BLaER1 (cell line): Measurements from ENCODE around the gene PLCG1.

Experiments used
- H3K27ac ChIP-seq: shearing (Covaris generic); formaldehyde crosslinking; 2 replicates; pipeline ENCODE4 v1.8.1; 2022
- H3K27me3 ChIP-seq: shearing (Covaris generic); formaldehyde crosslinking; 2 replicates; pipeline ENCODE4 v1.8.1; 2022
- H3K36me3 ChIP-seq: shearing (Covaris generic); formaldehyde crosslinking; 2 replicates; pipeline ENCODE4 v1.8.1; 2022
- H3K4me1 ChIP-seq: shearing (Covaris generic); formaldehyde crosslinking; 2 replicates; pipeline ENCODE4 v1.8.1; 2022
- H3K4me2 ChIP-seq: shearing (Covaris generic); formaldehyde crosslinking; 2 replicates; pipeline ENCODE4 v1.8.1; 2022
- H3K4me3 ChIP-seq: shearing (Covaris generic); formaldehyde crosslinking; 2 replicates; pipeline ENCODE4 v1.8.1; 2022
- H3K9ac ChIP-seq: shearing (Covaris generic); formaldehyde crosslinking; 2 replicates; pipeline ENCODE4 v1.8.1; 2022
- H3K9me3 ChIP-seq: shearing (Covaris generic); formaldehyde crosslinking; 2 replicates; pipeline ENCODE4 v1.8.1; 2022
- H4K20me1 ChIP-seq: shearing (Covaris generic); formaldehyde crosslinking; 2 replicates; pipeline ENCODE4 v1.8.1; 2022
- Cebpa-rat ChIP-seq: shearing (Covaris generic); IDR thresholded peaks from 2 replicates; pipeline ENCODE4 v1.8.1; 2022

The PLCG1 gene

DNA sequence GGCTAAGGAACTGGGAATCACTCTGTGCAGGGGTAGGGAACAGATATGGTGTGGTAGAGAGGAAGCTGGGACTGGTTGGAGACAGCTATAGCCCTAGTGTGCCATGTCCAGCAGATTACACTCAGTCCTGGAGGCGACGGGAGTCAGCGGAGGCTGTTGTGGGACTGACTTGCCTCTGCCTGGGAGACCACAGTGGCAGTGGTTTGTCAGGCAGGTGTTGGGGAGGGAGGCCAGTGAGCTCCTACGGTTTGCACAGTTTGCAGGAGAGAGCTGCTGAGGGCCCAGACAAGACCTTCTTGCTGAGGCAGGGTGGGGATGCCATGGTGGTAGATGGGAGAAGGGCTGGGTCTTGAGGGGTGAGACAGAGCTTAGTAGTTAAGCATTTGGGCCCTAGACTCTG lies 4.9 kb downstream of the PLCG1 start:
- Histone ChIP-seq H3K4me2 (peak overlapping the region; percentile 88), H3K4me1 (peaks cover 86% of the 10 kb centered on the region), H3K36me3 (peaks cover 61% of the 10 kb centered on the region)

DNA sequence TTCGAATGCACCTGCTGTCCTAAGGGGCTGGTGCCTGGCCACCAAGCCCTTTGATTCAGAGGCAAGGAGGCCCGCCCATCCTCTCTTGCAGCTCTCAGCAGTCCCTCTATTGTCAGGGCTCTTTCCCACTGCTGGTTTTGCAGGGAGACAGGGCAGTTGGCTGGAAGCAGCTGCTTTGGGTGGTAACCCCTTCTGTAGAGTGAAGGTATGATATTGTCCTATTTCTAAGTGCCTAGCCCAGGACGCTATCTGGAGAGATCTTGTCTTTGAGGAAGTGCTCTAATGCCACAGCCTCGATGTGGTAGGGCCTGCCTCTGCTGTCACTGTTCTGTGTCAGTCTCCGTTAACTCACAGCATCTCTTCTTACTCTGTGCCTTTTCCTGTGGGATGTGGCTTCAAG lies 5.6 kb downstream of the PLCG1 start:
- peak overlapping the region; percentile 88 for H3K4me2 ChIP-seq
- TF ChIP-seq Cebpa-rat = no peak

More for the DNA sequence above, 4.9 kb downstream of the PLCG1 start:
- peak overlapping the region; percentile 74; the same call in 1 of the 2 replicates for H3K27ac ChIP-seq
- H3K9ac ChIP-seq = no peak overlapping the region
- H3K9me3 ChIP-seq = no peaks in the 10 kb centered on the region
- H3K4me3 ChIP-seq = no peak overlapping the region
- TF ChIP-seq Cebpa-rat = no peak
- H4K20me1 ChIP-seq = peaks cover 95% of the 10 kb centered on the region
- no peaks in the 10 kb centered on the region for H3K27me3 ChIP-seq

DNA sequence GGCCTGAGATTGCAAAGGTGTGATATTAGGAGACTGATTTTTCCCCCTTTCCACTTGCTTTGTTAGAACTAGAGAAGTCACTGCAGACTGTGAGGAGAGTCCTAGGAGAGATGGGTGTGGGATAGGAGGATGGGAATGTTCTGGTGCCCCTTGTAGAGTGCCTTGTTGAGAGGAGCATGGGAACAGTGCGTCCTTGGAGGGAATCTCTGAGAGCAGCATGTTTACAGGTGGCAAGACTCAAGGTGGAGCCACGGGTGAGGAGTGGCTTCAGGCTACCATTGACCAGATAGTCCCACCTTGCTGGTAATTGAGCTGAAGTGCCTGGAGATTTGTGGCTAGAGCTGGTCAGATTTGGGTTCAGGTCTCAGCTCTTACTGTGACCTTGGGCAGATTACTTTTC lies 6.0 kb downstream of the PLCG1 start:
- Histone ChIP-seq H3K27me3 (no peaks in the 10 kb centered on the region), H3K4me2 (peak overlapping the region; percentile 88), H4K20me1 (peaks cover 100% of the 10 kb centered on the region), H3K9ac (no peak overlapping the region), H3K9me3 (no peaks in the 10 kb centered on the region), H3K4me3 (no peak overlapping the region), H3K4me1 (peaks cover 95% of the 10 kb centered on the region), H3K36me3 (peaks cover 72% of the 10 kb centered on the region), H3K27ac (no peak overlapping the region)
- TF ChIP-seq Cebpa-rat = no peak

More for the DNA sequence above, 5.6 kb downstream of the PLCG1 start:
- Histone ChIP-seq H4K20me1 (peaks cover 100% of the 10 kb centered on the region), H3K9me3 (no peaks in the 10 kb centered on the region), H3K9ac (no peak overlapping the region), H3K27me3 (no peaks in the 10 kb centered on the region), H3K36me3 (peaks cover 68% of the 10 kb centered on the region), H3K27ac (no peak overlapping the region), H3K4me3 (no peak overlapping the region), H3K4me1 (peaks cover 93% of the 10 kb centered on the region)

DNA sequence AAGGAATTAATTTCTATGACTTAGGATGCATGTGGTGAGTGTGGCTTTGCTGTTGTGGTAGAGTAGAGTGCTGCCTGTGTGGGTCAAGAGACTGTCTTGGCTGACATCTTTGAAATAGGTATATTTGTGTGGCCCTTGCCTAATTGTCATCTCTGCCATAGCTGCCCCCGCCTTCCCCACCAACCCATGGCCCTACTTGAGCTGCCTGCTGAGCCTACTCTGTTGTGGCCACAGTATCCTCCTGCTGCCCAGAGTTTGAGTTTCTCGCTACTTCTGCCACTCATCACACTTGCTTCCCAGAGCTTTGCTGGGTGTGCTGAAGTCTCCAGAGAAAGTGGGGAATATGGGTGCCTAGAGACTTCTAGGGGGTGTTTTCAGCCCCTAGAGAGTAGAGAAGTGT lies 8.0 kb downstream of the PLCG1 start:
- no peak for TF ChIP-seq Cebpa-rat
- no peak overlapping the region for H3K9ac ChIP-seq
- H3K4me1 ChIP-seq = peaks cover 87% of the 10 kb centered on the region
- peak overlapping the region; percentile 44 for H3K4me2 ChIP-seq
- peaks cover 100% of the 10 kb centered on the region for H4K20me1 ChIP-seq
- no peaks in the 10 kb centered on the region for H3K27me3 ChIP-seq
- H3K4me3 ChIP-seq = no peak overlapping the region
- H3K36me3 ChIP-seq = peaks cover 85% of the 10 kb centered on the region
- no peak overlapping the region for H3K27ac ChIP-seq
- H3K9me3 ChIP-seq = no peaks in the 10 kb centered on the region

DNA sequence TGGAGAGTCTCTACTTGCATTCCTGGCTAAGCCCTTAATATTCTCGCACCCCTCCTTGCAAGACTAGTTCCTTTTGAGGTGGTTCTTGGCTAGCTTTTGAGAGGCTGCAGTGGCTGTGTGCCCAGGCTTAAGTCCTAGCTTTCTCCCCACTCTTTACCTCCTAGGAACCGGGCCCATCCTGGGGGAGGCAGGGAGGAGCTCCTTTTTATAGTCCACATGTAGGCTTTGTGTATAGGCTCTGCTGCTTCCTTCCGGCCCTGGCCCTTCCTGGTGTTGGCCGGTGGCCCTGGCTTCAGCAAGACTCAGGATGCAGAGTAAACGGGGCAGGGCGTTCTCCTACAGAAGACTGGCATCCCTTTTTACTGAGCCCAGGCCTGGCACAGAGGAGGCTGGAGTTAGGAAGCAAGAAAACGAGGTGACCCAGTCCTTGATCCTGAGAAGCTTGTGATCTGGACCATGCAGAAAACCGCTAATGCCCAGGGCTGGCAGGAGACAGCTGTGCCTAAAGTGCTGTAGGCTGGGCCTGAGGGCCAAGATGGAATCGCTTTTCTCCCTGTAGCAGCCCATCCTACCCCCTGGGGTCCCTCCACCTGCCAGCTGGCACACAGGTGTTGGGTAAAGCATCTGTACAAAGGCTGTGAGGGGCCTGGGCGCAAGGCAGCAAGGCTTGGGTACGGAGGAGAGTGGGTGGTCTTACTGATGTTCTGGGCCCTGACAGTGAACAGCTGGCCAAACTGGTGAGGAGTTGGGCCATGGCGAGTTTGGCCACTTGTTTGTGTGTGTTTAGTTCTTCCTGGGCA lies 8.7 kb downstream of the PLCG1 start:
- no peaks in the 10 kb centered on the region for H3K27me3 ChIP-seq
- peaks cover 100% of the 10 kb centered on the region for H4K20me1 ChIP-seq
- H3K9me3 ChIP-seq = no peaks in the 10 kb centered on the region
- H3K4me3 ChIP-seq = no peak overlapping the region
- no peak overlapping the region for H3K27ac ChIP-seq
- no peak overlapping the region for H3K9ac ChIP-seq
- H3K36me3 ChIP-seq = peaks cover 90% of the 10 kb centered on the region
- TF ChIP-seq Cebpa-rat = no peak
- peak overlapping the region; percentile 44 for H3K4me2 ChIP-seq
- H3K4me1 ChIP-seq = peaks cover 87% of the 10 kb centered on the region

DNA sequence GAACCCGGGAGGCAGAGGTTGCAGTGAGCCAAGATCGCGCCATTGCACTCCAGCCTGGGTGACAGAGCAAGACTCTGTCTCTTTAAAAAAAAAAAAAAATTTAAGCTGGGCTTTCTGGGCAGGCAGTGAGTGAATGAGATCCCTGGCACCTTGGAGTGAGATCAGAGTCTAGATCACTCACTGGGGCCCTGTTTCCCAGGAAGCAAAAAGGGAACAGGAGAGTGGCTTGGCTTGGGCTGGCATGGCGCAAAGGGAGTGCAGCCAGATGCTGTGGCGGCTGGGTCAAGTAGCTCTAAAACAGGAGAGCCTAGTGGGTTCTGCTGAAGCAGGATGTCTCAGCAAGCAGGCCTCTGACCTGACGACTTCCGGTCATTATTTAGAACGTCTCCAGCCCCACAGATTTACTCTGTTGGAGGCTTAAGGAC lies 10.4 kb downstream of the PLCG1 start:
- peaks cover 83% of the 10 kb centered on the region for H3K4me1 ChIP-seq
- H3K9ac ChIP-seq = no peak overlapping the region
- no peak for TF ChIP-seq Cebpa-rat
- H3K4me3 ChIP-seq = no peak overlapping the region
- peaks cover 100% of the 10 kb centered on the region for H4K20me1 ChIP-seq
- H3K4me2 ChIP-seq = peak overlapping the region; percentile 44
- H3K27me3 ChIP-seq = no peaks in the 10 kb centered on the region
- H3K27ac ChIP-seq = no peak overlapping the region
- no peaks in the 10 kb centered on the region for H3K9me3 ChIP-seq
- peaks cover 93% of the 10 kb centered on the region for H3K36me3 ChIP-seq

DNA sequence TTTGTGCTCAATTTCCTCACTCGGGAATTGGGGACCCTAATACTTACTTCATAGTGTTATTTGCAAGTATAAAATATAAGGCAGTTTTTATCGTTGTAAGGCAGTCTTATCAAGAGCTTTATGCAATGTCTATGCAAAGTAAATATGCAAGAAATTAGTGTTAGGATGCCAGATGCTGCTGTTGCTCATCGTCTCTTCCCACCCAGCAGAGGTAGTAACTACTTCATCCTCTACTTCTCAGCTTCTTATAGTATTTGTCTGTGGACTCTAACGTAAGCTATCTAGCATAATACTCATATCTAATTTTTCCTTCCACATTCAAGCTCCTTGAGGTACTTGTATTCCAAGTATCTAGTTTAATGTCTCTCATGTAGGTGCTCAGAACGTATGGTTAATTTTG lies 11.6 kb downstream of the PLCG1 start:
- Histone ChIP-seq H3K9me3 (no peaks in the 10 kb centered on the region), H3K4me1 (peaks cover 83% of the 10 kb centered on the region), H3K36me3 (peaks cover 86% of the 10 kb centered on the region), H3K4me3 (no peak overlapping the region), H3K27ac (no peak overlapping the region), H3K4me2 (no peak overlapping the region), H3K27me3 (no peaks in the 10 kb centered on the region), H4K20me1 (peaks cover 100% of the 10 kb centered on the region), H3K9ac (no peak overlapping the region)
- TF ChIP-seq Cebpa-rat = no peak

DNA sequence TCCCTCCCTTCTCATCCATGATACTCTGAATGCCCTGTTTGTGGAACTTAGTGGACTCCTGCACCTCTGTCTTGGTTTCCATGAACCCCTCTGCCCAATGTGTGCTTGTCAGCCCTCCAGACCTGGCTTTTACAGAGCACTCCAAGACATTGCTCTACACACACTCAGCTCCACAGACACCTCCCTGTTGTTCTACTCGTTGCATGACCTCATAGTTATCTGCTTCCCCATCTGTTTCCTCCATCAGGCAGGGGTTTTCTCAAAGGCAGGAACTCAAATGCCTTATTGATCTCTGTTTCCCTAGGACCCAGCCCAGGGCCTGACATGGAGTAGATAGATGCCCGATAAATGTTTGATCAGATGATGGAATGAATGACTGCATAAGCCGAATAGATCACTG lies 13.3 kb downstream of the PLCG1 start:
- Histone ChIP-seq H3K36me3 (peaks cover 83% of the 10 kb centered on the region), H3K4me1 (peaks cover 87% of the 10 kb centered on the region), H3K9ac (no peak overlapping the region), H3K4me3 (no peak overlapping the region), H3K27ac (no peak overlapping the region), H3K9me3 (no peaks in the 10 kb centered on the region), H4K20me1 (peaks cover 100% of the 10 kb centered on the region), H3K4me2 (no peak overlapping the region), H3K27me3 (no peaks in the 10 kb centered on the region)
- no peak for TF ChIP-seq Cebpa-rat

DNA sequence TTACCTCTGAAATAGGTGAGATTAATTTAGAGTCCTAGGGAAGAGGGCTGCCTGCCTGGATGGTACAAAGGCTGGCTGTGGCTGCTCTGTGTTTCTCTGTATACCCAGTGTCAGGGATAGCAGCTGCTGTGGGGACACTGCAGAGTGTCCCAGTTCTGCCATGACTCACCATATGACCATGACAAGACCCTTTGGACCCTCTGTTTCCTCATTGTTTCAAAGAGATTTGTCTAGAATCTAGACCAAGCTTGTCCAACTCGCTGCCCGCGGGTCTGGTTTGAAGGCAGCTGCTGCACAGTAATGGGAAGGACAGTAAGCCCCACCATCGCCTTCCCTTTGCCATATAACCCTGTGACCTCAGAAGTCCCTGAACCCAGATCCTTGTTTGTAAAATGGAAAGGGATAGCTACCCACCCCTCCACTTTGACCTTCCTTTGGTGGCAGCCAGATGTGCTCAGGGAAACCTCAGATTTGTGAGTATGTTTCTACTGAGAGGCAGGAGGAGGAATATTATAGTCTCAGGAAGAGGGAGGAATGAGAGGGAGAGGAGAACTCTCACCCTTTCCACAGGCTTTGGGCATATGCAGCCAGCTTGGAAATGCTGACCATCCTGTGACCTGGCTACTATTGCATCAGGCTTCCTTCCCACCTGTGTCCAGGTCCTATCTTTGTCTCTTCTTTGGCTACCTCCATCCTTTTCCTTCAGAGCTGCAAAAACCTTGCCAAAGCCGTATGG lies 14.0 kb downstream of the PLCG1 start:
- H3K36me3 ChIP-seq = peaks cover 83% of the 10 kb centered on the region

DNA sequence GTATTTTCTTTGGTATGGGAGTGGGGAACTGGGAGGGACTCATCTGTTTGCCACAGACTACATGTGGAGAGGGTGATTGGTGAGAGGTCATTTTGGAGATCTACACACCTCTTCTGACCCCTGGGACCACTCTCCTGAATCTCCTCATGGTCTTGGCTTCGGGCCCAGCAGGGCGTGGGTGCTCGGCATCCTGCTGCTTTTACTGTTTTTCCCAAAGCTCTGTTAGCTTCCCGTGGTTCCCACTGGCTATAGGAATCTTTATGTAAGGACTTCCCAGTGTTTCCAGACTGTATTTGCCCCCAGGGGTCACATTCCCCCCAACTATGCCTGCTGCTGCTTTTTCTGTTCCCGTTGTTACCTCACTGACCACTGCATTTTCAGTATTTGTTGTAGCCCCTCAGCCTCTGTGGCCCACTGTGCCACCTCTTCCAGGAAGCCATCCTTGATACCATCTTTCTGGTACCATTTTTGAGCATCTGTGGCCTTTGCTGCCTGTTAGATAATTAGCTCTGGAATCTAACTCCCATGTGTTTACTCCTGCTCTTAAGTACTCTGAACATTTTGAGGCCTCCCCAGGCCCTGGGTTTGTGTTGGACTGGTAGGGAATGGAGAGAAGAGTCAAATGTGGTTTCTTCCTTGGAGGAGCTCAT lies 14.9 kb downstream of the PLCG1 start:
- Histone ChIP-seq H3K9me3 (no peaks in the 10 kb centered on the region), H3K4me3 (no peak overlapping the region), H3K9ac (no peak overlapping the region), H3K36me3 (peaks cover 74% of the 10 kb centered on the region), H3K27ac (no peak overlapping the region), H3K4me2 (peak overlapping the region; percentile 9; the same call in 1 of the 2 replicates), H3K27me3 (no peaks in the 10 kb centered on the region), H3K4me1 (peaks cover 87% of the 10 kb centered on the region), H4K20me1 (peaks cover 100% of the 10 kb centered on the region)
- no peak for TF ChIP-seq Cebpa-rat

More for the DNA sequence above, 14.0 kb downstream of the PLCG1 start:
- TF ChIP-seq Cebpa-rat = no peak
- Histone ChIP-seq H4K20me1 (peaks cover 100% of the 10 kb centered on the region), H3K4me1 (peaks cover 87% of the 10 kb centered on the region), H3K9ac (no peak overlapping the region), H3K4me2 (0 out of 2 replicates have a peak overlapping the region, but pooled peaks have one; percentile 9), H3K27me3 (no peaks in the 10 kb centered on the region), H3K27ac (no peak overlapping the region), H3K4me3 (no peak overlapping the region), H3K9me3 (no peaks in the 10 kb centered on the region)
